Nephron progenitor cell (in vitro differentiated cells): ENCODE data around the gene SNN.

Experiments
- DNase-seq: peaks from one replicate; pipeline ENCODE4 v3.0.0; 2021
- H3K27ac Mint-ChIP-seq: 2 replicates; pipeline ENCODE4 v1.8.0; 2021; ENCODE audit warnings: mild to moderate bottlenecking, moderate library complexity, mixed read lengths
- H3K27me3 Mint-ChIP-seq: 2 replicates; pipeline ENCODE4 v1.8.0; 2021; ENCODE audit warnings: mild to moderate bottlenecking, low read depth, mixed read lengths; ENCODE audit not compliant: poor library complexity
- H3K36me3 Mint-ChIP-seq: 2 replicates; pipeline ENCODE4 v1.8.0; 2021; ENCODE audit warnings: low read depth, mixed read lengths
- H3K4me1 Mint-ChIP-seq: 2 replicates; pipeline ENCODE4 v1.8.0; 2021; ENCODE audit warnings: mixed read lengths
- H3K4me3 Mint-ChIP-seq: 2 replicates; pipeline ENCODE4 v1.8.0; 2021; ENCODE audit warnings: mild to moderate bottlenecking, moderate library complexity, mixed read lengths
- H3K9me3 Mint-ChIP-seq: 2 replicates; pipeline ENCODE4 v1.8.0; 2021; ENCODE audit warnings: mild to moderate bottlenecking, moderate library complexity, mixed read lengths
- TF ChIP-seq, protein P1 (sequence below): fragments of 200-600 bp; sonication (generic); IDR thresholded peaks from 2 replicates; pipeline ENCODE4 v1.5.0; 2021; ENCODE audit warnings: antibody characterized with exemption

SNN gene

DNA sequence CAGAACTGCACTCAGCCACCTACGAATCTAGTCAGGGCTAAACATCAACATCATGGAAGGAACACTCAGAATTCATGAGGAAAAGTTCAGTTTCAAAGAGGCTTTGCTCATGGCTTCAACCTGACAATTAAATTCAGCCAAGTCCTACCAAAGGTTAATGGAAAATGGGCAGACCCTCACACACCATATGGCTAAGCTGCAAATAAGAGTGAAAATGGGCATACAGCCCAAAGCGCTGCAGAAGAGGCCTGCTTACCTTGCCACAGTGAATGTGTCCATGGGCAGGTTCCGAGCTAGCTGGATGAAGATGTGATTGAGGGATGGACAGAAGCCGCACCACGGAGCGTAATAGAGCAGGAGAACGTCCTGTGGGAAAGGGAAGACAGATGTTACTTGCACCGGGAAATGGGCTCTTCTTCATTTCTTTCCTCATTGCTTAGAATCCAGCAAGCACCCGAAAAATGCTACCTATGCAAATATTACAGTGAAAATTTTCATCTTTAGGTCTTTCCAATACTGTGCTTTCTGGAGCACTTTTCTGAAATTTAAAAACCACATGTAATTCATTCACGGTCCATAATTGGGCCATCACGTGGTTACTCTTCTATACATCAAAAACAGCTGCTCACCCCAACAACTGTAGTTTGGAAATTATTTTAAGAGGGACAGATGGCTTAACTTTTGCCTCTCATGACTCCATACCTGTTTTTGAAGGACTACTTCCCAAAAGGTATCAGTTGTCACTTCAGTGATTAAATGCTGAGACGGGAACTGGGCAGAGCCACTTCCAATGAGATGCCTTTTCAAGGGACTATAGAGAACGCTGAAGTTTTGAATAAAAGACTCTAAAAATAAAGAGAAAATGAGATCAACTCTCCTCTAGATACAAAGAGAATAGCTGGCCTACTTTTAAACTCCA, 19.6 kb downstream of the SNN start:
- Mint-ChIP-seq H3K4me1 (peaks cover 10% of the 10 kb centered on the region), H3K36me3 (peaks cover 65% of the 10 kb centered on the region), H3K27me3 (no peaks in the 10 kb centered on the region), H3K27ac (no peak overlapping the region), H3K4me3 (no peak overlapping the region), H3K9me3 (no peaks in the 10 kb centered on the region)
- no peak for DNase-seq
- TF ChIP-seq, protein P1, sequence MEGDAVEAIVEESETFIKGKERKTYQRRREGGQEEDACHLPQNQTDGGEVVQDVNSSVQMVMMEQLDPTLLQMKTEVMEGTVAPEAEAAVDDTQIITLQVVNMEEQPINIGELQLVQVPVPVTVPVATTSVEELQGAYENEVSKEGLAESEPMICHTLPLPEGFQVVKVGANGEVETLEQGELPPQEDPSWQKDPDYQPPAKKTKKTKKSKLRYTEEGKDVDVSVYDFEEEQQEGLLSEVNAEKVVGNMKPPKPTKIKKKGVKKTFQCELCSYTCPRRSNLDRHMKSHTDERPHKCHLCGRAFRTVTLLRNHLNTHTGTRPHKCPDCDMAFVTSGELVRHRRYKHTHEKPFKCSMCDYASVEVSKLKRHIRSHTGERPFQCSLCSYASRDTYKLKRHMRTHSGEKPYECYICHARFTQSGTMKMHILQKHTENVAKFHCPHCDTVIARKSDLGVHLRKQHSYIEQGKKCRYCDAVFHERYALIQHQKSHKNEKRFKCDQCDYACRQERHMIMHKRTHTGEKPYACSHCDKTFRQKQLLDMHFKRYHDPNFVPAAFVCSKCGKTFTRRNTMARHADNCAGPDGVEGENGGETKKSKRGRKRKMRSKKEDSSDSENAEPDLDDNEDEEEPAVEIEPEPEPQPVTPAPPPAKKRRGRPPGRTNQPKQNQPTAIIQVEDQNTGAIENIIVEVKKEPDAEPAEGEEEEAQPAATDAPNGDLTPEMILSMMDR = no peak

GRCh38 chr16:11688520-11688886, 20.2 kb downstream of the SNN start:
- no peak for DNase-seq
- H3K27ac Mint-ChIP-seq = no peak overlapping the region
- no peaks in the 10 kb centered on the region for H3K9me3 Mint-ChIP-seq
- peaks cover 59% of the 10 kb centered on the region for H3K36me3 Mint-ChIP-seq
- peaks cover 10% of the 10 kb centered on the region for H3K4me1 Mint-ChIP-seq
- TF ChIP-seq, protein P1 = no peak
- H3K27me3 Mint-ChIP-seq = no peaks in the 10 kb centered on the region
- no peak overlapping the region for H3K4me3 Mint-ChIP-seq

DNA sequence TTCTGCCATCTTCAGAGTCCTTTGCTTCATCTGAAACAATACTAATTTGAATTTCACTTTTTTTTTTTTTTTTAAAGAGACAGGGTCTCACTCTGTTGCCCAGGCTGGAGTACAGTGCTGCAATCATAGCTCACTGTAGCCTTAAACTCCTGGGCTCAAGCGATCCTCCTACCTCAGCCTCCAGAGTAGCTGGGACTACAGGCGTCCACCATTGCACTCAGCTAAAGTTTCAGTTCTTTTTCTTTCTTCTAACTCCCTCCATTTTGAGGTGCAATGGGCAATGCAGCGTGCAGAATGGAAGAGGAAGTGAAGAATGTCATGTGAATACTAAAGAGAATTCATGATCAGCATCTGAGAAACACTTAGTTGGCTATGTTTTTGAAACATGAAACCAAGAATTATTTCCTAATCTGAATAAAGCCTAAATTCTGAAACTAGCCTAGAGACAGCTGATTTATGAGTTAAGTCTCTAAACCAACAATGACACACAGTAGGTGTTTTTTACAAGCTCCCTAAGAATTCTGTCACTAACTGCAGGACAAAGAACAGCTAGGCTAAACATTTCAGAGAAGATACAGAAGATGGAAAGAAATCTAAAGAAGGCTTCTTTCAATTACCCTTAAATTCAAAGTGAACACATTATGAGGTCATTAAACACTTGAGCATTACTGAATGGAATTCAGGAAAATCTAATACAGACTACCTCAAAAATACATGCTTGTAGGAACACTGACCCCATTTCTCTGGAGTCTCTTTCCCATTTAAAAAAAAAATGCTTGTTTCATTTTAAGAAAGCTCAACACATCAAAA, 21.0 kb downstream of the SNN start:
- Mint-ChIP-seq H3K9me3 (no peaks in the 10 kb centered on the region), H3K4me3 (no peak overlapping the region), H3K36me3 (peaks cover 54% of the 10 kb centered on the region), H3K4me1 (peaks cover 10% of the 10 kb centered on the region), H3K27ac (no peak overlapping the region), H3K27me3 (no peaks in the 10 kb centered on the region)
- DNase-seq = no peak
- TF ChIP-seq, protein P1 = no peak

- TF ChIP-seq, protein P1 = no peak
- Mint-ChIP-seq H3K27ac (no peak overlapping the region), H3K9me3 (no peaks in the 10 kb centered on the region), H3K27me3 (no peaks in the 10 kb centered on the region), H3K36me3 (peaks cover 56% of the 10 kb centered on the region), H3K4me1 (peaks cover 10% of the 10 kb centered on the region), H3K4me3 (no peak overlapping the region)
- DNase-seq = no peak
These were observed 23.0 kb downstream of the SNN start for GRCh38 chr16:11691235-11691634.

GRCh38 chr16:11691771-11692170, 23.5 kb downstream of the SNN start:
- Mint-ChIP-seq H3K27ac (no peak overlapping the region), H3K27me3 (no peaks in the 10 kb centered on the region), H3K9me3 (no peaks in the 10 kb centered on the region), H3K4me1 (peaks cover 10% of the 10 kb centered on the region), H3K36me3 (peaks cover 56% of the 10 kb centered on the region), H3K4me3 (no peak overlapping the region)
- TF ChIP-seq, protein P1 = no peak
- no peak for DNase-seq
